HG02938 (cell line): Measurements from ENCODE around the gene RALGPS1.

Experiments used
- ATAC-seq: cut with Tn5 transposase; IDR thresholded peaks from one replicate; pipeline ENCODE4 v1.9.1; 2021; ENCODE audit warnings: mild to moderate bottlenecking, moderate library complexity; ENCODE audit not compliant: unreplicated experiment

Gene RALGPS1

DNA sequence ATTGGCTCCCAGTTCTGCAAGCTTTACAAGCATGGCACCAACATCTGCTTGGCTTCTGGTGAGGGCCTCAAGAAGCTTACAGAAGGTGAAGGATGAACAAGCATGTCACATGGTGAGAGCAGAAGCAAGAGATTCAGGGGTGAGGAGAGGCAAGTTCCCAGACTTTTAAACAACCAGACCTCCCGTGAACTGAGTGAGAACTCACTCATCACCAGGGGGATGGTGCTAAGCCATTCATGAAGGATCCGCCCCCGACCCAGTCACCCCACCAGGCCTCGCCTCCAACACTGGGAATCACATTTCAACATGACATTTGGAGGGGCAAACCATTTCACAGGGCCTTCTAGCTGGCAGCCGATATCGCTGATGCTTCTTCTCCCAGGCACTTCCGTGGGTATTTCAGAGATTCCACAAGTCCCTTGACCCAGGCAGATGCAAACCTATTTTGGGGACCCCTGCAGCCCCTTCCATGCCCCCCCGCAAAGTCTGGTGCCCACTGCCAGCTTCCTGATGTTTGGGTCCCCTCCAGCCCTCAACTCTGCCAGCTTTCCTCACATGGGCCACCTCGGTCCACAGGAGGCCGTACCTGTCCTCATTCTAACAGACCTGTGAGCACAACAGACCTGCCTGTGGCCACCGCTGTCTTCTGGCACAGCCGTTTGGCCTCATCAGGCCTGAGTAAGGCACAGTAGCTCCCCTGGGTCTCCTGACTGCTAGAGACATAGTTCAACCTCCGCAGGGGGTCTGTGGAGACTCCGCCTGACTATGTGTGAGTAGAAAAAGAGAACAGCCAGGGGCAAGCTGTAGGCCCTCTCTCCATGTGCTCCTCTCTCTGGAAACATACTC lies 268.5 kb downstream of the RALGPS1 start:
- ATAC-seq, result no peak

DNA sequence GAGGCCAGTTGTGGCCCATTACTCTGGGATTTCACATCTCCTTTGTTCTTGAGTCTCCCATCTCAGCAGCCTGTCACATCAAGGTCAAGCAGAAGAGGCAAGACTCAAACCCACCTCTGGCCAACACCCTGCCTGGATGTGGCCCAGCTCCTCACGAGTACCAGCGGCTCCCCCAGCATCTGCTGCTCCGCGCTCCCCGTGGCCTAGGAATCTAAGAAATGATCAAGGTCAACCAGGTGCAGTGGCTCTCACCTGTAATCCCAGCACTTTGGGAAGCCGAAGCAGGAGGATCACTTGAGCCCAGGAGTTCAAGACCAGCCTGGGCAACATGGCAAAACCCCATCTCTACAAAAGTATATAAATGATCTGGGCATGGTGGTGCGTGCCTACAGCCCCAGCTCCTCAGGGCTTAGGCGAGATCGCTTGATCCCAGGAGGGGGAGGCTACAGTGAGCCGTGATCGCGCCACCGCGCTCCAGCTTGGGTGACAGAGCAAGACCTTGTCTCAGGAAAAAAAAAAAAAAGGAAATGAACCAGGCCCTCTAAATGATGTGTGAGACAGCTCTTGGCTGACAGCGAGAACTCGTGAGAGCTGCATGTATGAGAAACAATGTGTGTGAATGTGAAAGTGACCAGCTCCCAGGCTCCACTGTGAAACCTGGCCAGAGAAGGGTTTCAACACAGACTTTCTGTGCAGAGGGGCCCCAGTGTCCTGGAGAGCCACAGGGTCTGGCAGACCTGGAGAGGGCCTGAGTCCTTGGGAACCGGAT lies 269.4 kb downstream of the RALGPS1 start:
- ATAC-seq, result peak; percentile 67

DNA sequence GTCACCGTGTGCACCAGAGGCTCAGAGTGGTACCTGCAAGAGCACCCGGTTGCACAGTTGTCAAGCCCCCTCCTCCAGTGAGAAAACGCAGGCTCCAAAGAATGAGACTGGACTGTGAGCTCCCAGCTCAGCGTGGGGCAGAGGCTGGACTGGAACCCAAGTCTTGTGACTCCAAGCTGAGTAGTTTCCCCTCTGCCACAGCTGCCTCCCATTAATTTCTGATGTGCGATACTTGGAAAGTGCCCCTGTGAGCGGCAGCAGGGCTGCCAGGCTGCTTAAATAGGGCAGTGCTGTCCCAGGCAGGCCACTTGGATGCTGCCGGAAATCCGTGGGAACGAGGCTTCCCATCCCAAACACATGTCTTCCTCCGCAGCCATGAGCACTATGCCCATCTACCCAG lies 270.1 kb downstream of the RALGPS1 start:
- no peak for ATAC-seq

DNA sequence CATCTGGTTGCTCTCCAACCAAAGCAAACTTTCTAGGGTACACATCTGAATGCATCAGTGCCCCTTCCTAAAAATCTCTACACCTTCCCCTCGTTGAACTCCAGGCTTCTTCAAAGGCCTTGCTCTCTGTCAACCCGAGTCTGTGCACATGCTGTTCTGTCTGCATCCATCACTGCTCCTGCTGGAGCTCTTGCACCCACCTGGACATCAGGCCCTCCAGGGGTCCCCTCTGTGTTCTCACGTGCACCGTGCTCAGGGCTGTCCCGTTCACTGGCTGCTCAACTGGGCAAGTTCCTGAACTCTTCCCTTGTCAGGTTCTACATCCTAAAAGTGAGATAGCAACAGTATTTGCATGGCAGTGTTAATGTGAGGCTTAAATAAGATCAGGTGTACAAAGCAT lies 270.6 kb downstream of the RALGPS1 start:
- no peak for ATAC-seq

DNA sequence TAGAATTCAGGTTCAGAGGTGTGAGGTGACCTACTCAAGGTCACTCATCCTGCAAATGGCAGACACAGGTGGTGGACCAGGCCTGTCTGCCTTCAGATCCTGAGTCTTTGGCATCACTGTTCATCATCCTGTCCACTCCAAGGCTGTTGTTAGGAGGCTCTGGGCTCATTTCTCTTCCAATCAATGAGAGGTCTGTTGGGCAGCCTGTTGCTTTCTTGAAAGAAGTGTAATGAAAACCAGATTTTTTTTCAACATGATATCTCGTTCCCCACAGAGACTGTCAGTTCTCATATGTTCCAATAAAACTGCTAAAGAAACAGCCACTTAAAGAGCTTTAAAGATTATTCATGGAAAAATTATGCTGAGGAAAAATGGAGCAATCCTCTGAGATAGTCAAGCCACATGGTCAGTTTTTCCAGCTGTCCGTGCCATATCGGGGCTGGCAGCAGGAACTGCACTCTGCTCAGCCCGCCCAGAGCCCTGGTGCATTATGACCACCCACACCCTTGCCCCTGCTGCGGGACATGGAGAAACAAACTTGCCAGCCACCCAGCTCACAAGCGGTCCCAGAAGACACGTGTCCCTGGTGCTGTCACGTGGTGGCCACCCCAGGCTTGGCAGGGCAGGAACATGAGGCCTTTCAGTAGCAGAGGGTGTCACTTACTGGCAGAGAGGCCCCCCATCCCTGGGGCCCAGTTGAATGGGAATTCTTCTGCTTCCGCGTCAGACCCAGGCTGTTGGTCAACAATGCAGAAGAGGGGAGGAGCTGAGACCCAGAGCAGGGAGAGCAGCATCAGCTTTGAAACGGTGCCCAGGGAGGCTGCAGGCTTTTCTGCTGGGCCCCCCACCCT lies 271.6 kb downstream of the RALGPS1 start:
- no peak for ATAC-seq

DNA sequence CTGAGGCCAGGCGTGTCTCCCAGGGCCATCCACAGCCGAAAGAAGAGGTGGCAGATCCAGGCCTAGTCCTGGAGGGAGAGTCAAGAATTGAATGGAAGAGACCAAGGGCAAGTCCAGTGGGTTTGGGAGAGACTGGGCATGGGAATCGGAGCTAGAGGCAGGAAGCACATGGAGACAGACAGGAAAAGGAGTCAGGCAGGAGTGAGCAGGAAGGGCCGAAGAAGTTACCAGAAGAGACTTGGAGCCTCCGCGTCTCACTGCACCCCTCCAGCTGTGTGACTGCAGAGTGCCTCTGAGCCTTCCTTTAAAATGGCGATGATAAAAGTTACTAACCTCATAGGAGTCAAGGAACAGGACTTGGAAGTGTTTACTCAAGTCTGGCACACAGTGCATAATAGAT lies 272.2 kb downstream of the RALGPS1 start:
- no peak for ATAC-seq

DNA sequence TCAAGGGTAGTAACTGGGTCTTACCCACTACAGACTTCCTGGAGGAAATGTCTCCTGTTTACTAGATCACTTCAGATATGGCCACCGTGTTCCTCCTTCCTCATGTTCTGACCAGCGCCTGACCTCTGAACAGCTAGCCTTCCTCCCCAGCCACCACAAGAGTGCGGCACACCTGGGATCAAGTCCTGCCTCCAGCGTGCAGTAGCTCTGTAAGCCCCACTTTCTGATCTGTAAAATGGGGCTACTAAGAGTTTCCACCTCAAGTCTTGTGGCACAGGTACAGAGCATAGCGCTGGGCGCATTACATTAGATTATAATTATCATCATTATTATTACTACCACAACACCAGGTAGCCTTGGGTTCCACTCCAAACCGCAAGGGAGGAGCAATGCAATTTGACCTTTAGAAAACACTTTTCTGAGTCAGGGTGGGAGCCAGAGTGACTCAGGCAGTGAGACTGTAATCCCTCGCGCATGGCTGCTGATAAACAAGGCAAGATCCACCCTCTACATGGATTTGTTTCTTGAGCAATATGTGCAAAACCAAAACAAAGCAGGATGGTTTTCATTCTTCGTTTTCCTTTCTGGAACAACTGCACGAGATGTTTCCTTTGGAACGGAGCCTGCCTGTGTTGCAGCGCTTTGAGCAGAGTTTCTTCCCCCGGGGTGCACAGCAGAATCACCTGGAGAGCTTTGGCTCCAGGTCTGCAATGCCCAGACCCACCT lies 272.8 kb downstream of the RALGPS1 start:
- no peak for ATAC-seq

DNA sequence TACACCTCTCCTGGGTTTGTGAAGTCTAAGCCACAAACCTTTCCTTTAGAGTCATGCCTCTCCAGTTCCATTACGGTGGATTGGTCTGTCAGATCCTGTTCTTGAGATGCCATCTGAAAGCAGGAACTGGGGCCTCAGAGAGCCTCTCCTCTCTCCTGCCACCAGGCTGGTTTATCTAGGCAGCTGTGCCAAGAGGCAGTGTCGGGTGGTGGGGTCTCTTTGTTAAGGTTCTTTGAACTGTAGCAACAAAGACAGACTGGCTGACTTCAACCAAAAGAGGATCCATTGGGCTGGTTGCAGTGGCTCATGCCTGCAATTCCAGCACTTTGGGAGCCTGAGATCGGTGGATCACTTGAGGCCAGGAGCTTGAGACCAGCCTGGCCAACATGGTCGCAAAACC lies 273.8 kb downstream of the RALGPS1 start:
- ATAC-seq, result no peak

DNA sequence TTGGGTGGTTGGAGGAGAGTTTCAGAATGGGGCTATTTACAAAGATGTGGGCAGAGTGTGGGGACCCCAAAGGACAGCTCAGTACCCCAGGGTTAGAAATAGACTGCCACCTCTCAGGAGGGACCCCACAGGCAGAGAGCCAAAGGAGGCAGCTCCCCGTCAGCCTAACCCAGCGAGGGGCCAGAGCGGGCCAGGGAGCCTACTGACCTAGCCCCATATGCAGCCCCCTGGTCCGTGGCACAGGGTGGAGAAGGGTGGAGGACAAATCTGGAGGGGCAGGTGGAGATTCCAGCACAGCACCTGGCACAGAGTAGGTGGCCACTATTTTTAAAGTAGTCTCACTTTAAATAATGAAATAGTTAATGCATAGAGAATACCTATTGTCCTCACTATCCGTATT lies 275.0 kb downstream of the RALGPS1 start:
- no peak for ATAC-seq

DNA sequence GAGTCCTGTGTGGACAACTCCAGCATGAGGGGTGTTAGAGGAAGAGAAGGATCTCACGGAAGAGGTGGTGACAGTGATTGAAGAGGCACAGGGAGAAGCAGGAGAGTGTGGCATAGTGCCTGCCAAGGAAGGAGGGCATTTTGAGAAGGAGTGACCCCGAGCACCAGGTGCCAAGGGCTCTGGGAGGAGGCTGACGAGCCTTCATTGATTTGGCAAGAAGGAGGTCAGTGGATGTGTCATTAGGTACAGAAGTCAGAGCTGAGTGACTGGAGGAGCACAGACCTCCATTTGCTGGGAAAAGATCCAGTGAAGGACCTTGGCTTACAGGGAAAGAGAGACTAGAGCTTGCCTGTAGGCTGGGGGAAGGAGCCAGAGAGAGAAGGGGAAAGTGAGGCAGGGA lies 278.2 kb downstream of the RALGPS1 start:
- ATAC-seq, result no peak

DNA sequence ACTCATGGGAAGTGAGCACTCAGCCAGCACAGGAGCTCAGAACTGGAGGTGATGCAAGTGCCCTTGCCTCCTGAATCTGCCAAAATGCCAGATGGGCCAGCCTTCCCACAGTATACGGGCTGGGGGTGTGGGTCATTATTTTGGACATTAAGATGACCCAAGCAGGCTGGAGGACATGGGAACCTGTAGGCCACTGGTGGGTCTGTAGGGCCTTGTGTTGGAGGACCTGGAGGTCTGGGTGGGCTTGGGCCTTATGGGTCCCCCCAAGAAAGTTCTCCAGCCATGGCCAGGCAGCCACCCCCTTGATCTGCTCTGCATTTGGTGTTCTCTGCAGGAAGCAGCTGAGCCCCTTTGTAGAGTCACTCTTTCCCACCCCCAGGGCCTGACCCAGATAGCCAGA lies 278.9 kb downstream of the RALGPS1 start:
- ATAC-seq, result no peak

DNA sequence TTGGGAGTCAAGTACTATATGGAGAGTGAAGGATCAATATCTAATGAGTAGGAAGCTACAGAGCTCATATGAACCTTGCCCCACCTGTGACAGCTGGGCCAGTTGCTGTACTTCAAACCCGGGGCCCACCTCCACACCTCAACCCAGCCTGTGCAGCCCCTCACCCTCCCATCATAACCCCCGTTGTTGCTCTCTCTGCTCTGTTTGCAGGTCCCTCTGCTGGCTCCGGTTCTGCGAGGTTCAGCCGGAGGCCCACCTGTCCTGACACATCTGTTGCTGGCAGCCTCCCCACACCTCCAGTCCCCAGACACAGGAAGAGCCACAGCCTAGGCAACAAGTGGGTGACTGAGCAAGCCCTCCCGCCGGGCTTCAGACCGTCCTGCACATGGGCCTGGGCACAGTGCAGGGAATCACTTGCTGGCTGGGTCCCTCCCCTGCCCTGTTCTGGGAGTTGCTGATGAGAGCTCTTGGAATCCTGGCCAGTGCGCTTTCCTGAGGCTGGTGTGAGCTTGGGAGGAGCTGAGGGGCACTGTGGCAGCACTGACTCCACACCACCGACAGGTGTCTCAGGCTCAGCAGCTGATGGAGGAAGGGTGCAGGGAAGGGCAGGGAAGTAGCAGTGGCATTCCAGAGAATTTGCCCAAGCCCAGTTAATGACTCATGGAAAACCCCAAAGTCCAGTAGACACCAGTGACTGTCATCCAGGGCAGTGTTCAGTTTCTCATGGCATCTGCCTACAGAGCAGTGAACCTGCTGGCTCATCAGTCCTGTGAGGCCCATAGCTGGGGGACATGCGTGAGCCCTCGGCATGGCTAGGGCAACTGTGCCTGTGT lies 280.5 kb downstream of the RALGPS1 start:
- no peak for ATAC-seq

DNA sequence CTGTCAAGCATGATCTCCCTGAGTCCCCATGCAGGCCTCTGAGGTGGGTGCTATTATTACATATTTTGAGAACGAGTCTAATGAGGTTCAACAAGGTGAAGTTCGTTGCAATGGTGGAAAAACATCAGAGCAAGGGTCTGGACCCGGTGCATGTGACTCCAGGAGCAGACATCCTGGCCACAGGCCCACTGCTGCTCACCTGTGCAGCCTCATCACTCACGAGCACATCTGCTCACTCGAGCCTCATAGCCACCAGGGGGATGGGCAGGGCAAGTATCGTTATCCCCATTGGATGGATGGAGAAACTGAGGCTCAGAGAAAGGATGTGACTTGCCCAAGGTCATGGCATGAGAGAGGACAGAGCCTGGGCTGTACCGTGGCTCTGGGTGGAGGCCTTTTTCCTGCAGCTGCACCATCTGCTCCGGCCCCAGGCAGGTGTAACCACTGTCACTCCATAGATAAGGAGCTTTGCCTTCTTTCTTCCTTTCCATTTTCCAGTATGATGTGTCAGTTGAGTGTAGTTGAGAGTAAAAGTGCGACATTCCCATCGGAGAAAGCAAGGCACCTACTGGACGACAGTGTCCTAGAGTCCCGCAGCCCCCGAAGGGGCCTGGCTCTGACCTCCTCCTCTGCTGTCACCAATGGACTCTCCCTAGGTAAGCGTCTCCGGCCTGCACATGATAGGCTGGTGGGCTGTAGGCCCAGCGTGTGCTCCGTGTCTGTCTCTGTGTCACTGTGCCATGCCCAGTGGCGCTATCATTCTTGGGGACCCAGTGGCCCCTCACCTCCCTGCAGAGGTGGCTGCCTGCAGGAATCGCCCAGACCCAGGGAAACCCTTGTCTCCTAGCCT lies 281.6 kb downstream of the RALGPS1 start:
- no peak for ATAC-seq

DNA sequence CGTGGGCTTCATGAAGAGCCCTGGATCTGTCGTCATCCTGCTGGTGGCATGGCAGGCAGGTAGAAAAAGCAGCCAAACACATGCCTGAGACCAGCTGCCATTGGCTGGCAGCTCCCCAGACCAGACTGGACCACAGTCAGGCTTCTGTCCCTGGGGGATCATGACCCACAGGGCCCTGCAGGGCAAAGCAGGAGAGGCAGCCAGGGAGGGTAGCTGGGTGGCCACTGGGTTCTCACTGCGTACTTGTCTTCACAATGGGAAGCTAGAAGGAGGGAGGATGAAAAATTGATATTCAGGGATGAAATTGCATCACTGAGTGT lies 282.2 kb downstream of the RALGPS1 start:
- ATAC-seq, result no peak

DNA sequence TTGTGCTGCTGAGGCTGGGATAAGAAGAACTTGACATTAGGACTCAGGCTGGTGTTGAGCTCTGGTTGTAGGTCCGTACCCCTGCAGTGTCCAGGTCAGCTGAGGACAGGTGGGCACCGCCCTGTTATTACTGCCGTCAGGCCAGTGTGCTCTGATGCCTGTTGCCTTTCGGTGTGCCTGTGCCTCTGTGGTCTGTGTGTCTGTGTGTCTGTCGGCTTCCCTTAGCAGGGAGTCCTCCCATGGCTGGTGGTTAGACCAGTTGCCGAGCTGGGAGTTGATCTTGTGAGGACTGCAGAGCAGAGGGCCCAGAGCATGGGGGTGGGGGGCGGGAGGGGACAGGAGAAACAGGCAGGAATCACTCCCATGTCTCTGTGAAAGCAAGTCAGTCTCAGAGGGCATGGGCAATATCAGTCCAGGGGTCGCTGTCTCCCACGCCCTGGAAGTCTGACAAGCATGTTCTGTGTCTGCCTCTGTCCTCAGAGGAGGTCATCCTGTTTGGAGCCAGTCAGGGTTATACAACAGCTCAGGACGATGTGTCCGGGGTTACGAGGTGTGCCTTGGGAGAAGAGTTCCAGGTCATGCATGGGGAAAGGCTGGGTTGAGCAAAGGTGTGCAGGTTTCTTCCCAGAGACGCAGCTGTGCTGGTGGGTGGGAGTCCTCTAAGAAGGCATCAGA lies 282.7 kb downstream of the RALGPS1 start:
- no peak for ATAC-seq

DNA sequence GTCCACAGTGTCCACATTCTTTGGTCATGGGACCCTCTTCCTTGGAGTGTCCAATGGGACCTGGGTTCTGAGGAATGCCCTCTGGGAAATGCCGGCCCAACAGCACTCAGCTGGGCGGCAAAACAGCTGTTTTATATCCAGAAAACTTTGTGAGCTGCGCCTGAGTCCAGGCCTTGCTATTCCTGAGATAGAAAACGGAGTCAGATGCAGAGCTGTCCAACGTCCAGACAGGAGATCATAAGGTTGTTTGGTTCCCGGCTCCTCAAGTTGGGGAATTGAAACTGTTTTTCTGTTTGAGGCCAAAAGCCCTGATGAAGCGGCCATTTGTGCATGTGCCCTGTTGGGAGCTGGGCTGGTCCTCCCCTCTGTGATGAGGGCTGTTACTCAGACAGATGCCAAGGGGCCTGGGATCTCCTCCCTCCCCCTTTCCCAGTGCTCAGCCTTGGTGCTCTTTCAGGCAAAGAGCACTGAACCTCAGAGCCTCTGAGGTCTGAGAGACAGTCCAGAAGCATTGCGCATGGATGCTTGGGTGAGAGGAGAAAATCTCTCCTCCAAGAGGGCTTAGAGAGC lies 283.4 kb downstream of the RALGPS1 start:
- no peak for ATAC-seq

DNA sequence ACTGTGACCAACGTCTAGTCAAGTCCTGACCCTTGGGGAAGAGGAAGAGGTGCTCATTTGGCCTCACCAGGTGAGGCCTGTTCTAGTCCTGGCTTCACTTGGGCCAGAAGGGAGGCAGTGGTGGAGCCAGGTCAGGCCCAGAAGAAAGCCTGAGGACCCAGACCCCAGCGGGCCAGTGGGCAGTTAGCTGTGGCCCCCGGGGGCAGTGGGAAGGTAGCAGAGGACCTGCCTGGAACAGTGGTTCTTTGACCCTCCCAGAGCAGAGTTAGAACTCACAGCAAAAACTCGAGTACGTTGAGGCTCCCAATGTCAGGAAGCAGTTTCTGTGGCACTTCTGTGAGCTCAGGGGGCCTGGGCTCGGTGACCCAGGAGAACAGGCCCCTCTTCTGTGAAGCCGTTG lies 284.0 kb downstream of the RALGPS1 start:
- ATAC-seq, result no peak
